ENCODE results near the gene CSNK1A1L.

GRCh38 chr13:37105251-37105714, at the start of gene CSNK1A1L:
- TF ChIP-seq POLR2A (IDR thresholded peaks at IDR 0.05; ENCODE audit: low read depth) (no peak), CTCF (IDR thresholded peaks at IDR 0.05) (no peak)

All from esophagus muscularis mucosa (tissue), 3 donors.